BE2C (cell line): ENCODE data around the gene OST4.
A peak's percentile ranks its signal among the peaks of the same experiment; 100 is the strongest.

Experiments
- DNase-seq: peaks from one replicate; pipeline ENCODE4 v3.0.0-alpha.2; 2020
- H3K27me3 ChIP-seq: fragments of 250-450 bp; sonication (Bioruptor Pico); 2 replicates; pipeline ENCODE4 v1.5.1; 2020; ENCODE audit warnings: mild to moderate bottlenecking
- H3K36me3 ChIP-seq: fragments of 250-450 bp; sonication (Bioruptor Pico); 2 replicates; pipeline ENCODE4 v1.5.1; 2020; ENCODE audit warnings: mild to moderate bottlenecking
- H3K4me1 ChIP-seq: fragments of 250-450 bp; sonication (Bioruptor Pico); 2 replicates; pipeline ENCODE4 v1.5.1; 2020
- H3K4me3 ChIP-seq: 2 replicates; pipeline ENCODE4 v1.5.1; 2011; ENCODE audit warnings: low read depth, low read length
- H3K9me3 ChIP-seq: fragments of 250-450 bp; sonication (Bioruptor Pico); 2 replicates; pipeline ENCODE4 v1.5.1; 2020
- CTCF ChIP-seq: IDR thresholded peaks from 2 replicates; pipeline ENCODE4 v1.5.1; 2012; ENCODE audit warnings: mild to moderate bottlenecking, low read depth, low read length

OST4 gene

GRCh38 chr2:27097341-27097740, 25.9 kb upstream of the OST4 start:
- Histone ChIP-seq H3K4me3 (no peak overlapping the region), H3K9me3 (no peaks in the 10 kb centered on the region), H3K4me1 (peaks cover 6% of the 10 kb centered on the region), H3K36me3 (no peaks in the 10 kb centered on the region), H3K27me3 (no peaks in the 10 kb centered on the region)
- DNase-seq, result no peak
- no peak for TF ChIP-seq CTCF

- Histone ChIP-seq H3K4me1 (peaks cover 6% of the 10 kb centered on the region), H3K4me3 (no peak overlapping the region), H3K27me3 (no peaks in the 10 kb centered on the region), H3K9me3 (no peaks in the 10 kb centered on the region), H3K36me3 (no peaks in the 10 kb centered on the region)
- no peak for DNase-seq
- no peak for TF ChIP-seq CTCF
Measured at GRCh38 chr2:27096748-27097297, 25.4 kb upstream of the OST4 start.

- Histone ChIP-seq H3K4me3 (peak overlapping the region; percentile 65), H3K36me3 (no peaks in the 10 kb centered on the region), H3K9me3 (no peaks in the 10 kb centered on the region), H3K27me3 (no peaks in the 10 kb centered on the region), H3K4me1 (peaks cover 6% of the 10 kb centered on the region)
- no peak for TF ChIP-seq CTCF
- peak; percentile 82 for DNase-seq
Measured at GRCh38 chr2:27095745-27096651, 24.5 kb upstream of the OST4 start.

GRCh38 chr2:27095427-27095744, 23.9 kb upstream of the OST4 start:
- Histone ChIP-seq H3K4me3 (no peak overlapping the region), H3K4me1 (peaks cover 6% of the 10 kb centered on the region), H3K9me3 (no peaks in the 10 kb centered on the region), H3K36me3 (no peaks in the 10 kb centered on the region), H3K27me3 (no peaks in the 10 kb centered on the region)
- no peak for DNase-seq
- TF ChIP-seq CTCF, result no peak

- TF ChIP-seq CTCF, result no peak
- peaks cover 6% of the 10 kb centered on the region for H3K4me1 ChIP-seq
- no peaks in the 10 kb centered on the region for H3K27me3 ChIP-seq
- H3K9me3 ChIP-seq, result no peaks in the 10 kb centered on the region
- no peak for DNase-seq
- no peak overlapping the region for H3K4me3 ChIP-seq
- no peaks in the 10 kb centered on the region for H3K36me3 ChIP-seq
Measured at GRCh38 chr2:27094353-27094984, 23.0 kb upstream of the OST4 start.
